GM18870 (cell line): ENCODE measurements around the gene HYAL1.
"Not testable (repeated sequence)": the region's sequence is repeated elsewhere in the genome, so short reads cannot be mapped to it uniquely, and the experiment has no call there.

Experiments
- ATAC-seq: cut with Tn5 transposase; IDR thresholded peaks from one replicate; pipeline ENCODE4 v1.9.1; 2021; ENCODE audit warnings: moderate library complexity; ENCODE audit not compliant: unreplicated experiment

HYAL1 gene

DNA sequence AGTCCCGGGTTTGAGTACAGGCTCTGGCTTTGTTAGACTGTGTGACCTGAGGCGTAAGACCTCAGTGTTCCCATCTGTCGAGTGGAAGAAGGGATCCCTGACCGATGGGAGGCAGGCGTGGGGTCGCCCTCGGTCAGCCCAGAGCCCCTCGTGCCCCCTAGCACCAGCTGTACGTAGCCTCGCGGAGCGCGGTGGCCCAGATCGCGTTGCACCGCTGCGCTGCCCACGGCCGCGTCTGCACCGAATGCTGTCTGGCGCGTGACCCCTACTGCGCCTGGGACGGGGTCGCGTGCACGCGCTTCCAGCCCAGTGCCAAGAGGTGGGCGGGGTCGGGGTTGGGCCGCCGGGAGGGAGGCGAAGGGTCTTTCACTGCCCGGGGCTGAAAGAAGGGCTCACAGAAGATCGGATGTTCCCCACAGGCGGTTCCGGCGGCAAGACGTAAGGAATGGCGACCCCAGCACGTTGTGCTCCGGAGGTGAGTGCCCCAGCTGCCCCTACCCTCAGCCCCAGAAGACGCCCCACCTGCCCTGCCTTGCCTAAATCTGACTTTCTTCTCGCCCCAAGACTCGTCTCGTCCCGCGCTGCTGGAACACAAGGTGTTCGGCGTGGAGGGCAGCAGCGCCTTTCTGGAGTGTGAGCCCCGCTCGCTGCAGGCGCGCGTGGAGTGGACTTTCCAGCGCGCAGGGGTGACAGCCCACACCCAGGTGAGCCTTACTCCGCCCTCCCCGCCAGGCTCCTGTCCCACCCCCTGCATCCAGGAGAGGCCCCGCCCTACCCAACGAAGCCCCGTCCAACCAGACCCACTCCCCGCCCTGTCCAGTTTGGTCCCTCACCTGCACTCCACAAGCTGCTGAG, 28.0 kb downstream of the HYAL1 start:
- ATAC-seq, result no peak

DNA sequence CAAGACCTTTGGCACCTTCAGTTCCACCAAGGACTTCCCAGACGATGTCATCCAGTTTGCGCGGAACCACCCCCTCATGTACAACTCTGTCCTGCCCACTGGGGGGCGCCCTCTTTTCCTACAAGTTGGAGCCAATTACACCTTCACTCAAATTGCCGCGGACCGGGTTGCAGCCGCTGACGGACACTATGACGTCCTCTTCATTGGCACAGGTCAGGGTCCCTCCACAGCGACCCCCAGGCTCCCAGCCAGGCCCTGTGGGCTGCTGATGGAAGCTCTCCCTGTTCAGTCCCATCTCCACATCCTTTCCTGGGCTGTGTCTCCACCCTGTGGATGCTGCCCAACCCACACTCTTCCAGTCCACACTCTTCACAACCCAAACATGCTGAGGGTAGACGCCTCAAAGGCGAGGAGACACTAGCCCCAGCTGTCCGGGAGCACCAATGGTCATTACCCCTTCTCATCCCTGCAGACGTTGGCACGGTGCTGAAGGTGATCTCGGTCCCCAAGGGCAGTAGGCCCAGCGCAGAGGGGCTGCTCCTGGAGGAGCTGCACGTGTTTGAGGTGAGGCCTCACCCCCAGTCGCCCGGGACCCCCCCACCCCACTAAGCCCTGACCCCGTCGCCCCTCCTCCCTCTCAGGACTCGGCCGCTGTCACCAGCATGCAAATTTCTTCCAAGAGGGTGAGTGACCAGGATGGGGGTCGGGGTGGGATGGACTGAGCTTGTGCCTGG, 28.8 kb downstream of the HYAL1 start:
- ATAC-seq, result no peak

DNA sequence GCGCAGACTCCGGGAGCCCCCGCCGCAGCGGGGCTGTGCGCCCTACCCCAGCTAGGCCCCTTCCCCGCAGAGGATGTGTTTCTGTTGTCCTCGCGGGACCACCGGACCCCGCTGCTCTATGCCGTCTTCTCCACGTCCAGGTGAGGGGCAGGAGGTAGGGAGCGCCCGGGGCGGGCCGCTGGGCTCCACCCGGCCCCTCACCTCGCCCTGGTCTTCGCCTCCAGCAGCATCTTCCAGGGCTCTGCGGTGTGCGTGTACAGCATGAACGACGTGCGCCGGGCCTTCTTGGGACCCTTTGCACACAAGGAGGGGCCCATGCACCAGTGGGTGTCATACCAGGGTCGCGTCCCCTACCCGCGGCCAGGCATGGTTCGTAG, 29.7 kb downstream of the HYAL1 start:
- ATAC-seq, result no peak

DNA sequence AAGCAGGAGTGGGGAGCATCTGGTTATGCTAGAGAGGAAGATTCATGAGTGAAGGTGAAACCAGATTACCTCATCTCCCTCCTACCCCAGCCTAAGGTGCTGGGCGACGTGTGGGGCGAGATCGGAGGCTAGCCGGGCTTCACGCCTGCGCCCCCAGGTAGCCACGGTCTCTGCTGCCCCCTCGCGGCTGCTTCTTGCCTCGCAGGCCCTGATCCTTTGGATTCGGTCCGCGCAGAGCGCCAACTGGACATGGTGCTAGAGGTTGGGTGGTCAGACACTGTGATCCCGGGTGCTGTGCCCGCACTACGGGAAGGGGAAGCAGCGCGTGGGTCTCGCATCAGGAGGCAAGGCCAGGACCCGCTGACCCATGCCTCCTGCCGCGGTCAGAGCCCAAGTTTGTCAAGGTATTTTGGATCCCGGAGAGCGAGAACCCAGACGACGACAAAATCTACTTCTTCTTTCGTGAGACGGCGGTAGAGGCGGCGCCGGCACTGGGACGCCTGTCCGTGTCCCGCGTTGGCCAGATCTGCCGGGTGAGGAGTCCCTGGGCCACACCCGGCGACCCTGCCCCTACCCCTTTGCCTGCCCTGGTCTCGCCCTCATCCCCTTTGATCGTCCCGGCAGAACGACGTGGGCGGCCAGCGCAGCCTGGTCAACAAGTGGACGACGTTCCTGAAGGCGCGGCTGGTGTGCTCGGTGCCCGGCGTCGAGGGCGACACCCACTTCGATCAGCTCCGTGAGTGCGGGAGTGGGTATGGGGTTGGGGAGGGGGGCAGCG, 30.3 kb downstream of the HYAL1 start:
- ATAC-seq, result peak; percentile 71

DNA sequence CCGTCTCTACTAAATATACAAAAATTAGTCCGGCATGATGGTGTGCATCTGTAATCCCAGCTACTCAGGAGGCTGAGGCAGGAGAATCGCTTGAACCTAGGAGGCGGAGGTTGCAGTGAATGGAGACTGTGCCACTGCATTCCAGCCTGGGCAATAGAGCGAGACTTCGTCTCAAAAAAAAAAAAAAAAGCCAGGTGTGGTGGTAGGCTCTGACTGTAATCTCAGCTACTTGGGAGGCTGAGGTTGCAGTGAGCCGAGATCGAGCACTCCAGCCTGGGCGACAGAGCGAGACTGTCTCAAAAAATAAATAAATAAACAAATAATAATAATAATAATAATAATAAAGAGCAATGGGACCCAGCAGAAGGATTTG, 30.9 kb downstream of the HYAL1 start:
- ATAC-seq, result not testable (repeated sequence)

DNA sequence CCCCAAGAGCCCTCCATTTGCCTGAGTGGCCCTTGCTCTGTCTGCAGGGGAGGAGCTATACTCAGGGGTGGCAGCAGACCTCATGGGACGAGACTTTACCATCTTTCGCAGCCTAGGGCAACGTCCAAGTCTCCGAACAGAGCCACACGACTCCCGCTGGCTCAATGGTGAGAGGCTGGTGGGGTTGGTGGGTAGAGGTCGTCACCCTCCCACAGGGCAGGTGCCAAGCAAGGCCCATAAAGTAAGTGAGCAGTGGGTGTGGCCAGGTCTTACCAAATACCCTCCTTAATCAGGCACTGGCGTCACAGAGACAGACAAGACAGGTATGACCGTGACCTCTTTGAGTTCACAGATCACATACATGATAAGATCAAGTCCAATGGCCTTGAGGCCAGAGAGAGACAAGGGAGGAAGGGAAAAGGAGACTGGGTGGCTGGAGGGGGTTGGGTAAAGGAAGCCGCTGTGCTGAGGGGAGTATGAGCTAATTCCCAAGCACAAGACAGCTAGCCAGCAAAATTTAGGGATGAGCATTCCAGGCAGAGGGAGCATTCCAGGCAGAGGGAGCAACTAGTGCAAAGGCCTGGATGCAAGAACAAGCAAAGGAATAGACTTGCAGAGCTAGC, 31.9 kb downstream of the HYAL1 start:
- ATAC-seq, result no peak

DNA sequence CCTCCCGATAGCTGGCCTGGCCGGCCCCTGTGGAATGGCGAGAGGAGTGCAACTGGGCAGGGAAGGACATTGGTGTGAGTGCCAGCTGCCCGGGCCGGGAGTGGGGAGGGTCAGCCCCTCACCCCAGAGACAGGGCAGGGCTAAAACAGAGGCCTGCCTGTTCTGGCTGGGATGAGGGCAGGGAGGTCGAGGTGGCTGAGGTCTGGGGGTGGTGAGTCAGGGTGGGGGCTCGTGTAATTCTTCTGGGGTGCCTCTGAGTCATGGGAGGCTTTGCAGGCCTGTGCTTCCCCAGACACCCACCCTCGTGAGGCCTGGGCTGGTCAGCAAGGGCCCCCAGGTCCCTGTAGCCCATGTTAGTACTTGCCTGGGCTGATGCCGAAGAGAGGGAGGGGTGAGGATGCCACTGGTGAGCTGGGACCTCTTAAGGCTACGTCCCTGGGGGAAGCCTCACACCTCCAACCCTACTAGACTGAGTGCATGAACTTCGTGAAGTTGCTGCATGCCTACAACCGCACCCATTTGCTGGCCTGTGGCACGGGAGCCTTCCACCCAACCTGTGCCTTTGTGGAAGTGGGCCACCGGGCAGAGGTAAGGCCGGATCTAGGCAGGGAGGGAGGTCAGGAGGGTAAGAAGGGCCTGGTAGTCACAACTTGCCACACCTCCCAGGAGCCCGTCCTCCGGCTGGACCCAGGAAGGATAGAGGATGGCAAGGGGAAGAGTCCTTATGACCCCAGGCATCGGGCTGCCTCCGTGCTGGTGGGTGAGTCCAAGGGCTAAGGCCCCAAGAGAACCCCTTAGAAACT, 32.8 kb downstream of the HYAL1 start:
- ATAC-seq, result no peak

DNA sequence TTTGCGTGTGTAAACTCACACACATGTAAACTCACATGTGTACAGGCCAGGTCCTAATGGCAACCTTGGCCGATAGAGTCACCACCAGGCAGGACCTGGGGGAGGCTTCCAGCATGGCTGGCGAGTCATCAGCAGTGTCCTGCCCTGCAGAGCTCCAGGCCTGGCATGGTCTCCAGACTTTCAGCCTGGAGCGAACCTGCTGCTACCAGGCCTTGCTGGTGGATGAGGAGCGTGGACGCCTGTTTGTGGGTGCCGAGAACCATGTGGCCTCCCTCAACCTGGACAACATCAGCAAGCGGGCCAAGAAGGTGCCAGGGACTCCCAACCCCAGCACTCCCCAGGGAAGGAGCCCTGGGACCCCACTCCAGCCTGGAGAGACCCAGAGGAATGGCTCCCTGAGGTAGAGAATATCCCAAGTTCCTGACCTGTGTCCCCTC, 33.4 kb downstream of the HYAL1 start:
- ATAC-seq, result no peak

DNA sequence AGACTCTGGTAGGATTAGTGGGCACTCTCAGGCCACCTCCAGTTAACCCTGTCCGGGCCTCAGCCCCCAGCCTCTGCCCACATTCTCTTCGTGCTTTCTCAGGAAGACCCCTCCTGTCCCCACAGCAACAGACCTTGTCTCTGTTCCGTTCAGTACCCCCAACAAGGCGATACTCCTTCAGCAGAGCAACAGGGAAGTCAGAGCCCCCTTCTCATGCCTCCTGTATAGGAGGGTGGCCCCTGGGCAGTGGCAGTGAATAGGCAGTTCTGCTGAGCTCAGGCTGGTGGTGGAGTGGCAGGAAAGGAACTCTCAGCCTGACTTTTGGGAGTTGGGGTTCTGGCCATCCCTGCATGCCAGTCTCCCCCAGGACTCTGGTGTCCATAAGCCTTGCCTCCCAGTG, 33.9 kb downstream of the HYAL1 start:
- ATAC-seq, result no peak

DNA sequence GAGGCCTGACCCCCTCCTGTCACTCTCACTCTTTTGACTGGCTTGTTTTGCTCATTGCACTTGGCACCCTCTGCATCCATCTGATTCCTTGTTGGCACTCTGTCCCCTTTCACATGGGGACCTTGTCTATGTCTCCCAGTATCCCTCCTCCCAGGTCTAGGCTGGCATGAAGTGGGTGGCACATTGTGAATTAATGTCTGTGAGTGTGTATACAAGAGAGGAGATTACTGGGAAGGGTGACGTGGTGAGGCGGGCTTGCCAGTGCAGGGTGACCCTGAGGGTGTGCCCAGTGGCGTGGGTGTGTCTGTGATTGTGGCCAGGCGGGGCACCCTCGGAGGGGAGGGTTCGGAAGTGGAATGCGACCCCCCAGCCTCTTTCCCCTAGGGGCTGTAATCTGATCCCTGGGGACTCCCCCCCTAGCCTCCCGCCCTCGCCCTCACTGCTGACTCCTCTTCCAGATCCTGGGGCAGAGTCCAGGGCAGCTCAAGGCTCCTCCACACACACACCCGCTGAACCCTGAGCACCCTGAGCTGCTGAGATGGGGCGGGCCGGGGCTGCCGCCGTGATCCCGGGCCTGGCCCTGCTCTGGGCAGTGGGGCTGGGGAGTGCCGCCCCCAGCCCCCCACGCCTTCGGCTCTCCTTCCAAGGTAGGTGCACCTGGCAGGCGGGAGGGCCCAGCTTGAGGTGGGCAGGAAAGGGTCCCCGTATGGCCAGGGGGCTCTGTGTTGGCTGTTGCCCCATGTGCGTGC, 34.5 kb downstream of the HYAL1 start, which contains the start of gene SEMA3B:
SEMA3B (plus strand) TSS at position 445 of the 749 bp plus-strand sequence; CDS start at position 539, 94 bp downstream.
- ATAC-seq, result no peak

DNA sequence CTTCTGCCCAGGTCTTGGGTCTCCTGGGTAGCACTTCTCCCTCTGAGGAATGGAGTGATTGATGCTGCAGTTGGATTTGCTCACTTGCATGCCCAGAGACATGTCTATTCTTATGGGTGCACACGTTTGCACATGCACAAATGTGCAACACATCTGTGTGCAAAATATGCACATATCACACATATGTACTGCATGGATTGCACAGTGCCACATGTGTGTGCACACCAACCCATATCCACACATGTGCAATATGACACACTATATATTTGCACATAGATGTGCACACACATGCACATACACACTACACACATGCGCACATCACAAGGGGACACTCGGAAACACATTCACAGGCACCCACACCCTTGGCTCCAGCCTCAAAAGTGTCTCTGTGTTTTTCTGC, 35.1 kb downstream of the HYAL1 start:
- no peak for ATAC-seq

DNA sequence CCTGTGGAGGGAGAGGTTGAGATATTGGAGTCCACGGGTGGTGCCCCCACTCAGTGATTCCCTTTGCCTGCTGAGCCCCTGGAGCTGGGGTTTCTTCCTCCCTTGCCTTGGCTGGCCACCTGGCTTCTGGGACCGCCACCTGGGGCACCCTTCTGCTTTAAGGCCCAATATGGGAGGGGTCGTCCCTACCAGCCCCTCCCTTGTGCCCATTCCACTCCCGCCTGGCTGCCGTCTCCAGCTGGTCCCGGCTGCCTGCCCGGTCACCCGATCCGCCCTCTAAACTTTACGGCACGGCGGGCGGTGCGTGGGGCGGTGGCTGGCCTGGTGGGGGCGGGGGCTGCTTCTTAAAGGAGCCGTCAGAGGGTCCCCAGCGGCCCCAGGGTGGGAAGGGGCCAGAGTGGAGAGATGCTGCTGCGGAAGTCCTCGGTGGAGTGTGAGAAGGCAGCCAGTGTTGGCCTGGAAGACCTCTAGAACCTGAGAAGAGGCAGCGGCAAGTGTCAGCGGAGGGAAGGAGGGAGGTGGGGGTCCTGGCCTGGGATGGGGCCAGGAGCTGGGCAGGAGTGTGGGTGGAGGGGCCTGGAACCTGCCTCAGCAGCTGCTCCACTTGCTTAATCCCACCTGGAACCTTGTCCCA, 36.0 kb downstream of the HYAL1 start:
- ATAC-seq, result no peak

DNA sequence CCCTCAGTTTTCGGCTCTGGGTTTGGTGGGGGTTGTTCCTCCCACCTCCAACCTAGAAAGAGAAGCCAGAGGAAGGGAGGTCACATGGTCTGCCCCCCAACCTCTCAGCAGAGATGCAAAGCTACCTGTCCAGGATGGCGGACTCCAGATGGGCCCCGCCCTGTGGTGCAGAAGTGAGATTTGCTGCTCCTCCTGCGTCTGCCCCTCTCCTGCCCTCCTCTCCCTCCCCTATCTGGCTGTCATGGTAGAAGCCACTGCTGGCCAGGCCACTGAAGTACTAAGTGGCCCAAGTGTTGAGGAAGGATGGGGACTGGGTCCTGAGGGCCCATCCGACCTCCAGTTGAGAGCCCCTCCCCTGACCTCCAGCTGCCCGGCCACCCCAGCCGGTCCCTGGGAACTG, 36.5 kb downstream of the HYAL1 start:
- ATAC-seq, result no peak

DNA sequence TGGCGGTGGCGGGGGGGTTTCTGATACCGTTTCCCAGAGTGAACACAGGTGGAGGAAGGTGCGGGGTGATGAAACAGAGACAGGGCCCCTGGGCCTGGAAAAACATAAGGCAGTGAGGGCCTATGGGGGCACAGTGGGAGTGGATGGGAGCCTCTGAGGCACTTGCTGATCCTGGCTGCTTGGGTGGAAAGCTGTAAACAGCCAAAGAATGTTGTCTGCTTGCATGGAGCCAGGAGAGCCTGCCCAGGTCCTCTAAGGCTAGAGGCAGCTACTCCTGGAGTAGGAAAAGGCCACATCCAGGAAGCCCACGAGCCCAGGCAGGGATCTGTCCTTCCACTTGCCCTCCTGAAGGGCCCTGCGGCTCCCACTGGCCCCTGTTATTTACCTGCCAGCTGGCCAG, 37.4 kb downstream of the HYAL1 start:
- ATAC-seq, result no peak

DNA sequence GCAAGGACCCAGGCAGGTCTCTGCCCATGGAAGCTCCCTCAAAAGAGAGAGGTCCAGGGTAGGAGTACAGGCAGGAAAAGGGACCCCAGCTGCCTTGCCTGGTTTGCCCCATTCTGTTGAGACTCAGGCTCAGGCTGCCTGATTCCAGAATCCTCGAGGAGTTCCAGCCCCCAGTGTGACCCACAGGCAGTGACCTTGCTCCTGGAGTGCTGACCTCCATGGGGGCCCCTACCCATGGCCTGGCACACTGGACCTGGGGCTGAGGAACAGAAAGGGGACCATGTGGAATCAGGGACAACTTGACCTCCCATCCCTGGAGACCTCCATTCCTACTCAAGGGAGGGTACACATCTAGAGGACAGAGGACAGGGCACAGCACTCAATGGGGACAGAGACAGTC, 37.8 kb downstream of the HYAL1 start:
- no peak for ATAC-seq

DNA sequence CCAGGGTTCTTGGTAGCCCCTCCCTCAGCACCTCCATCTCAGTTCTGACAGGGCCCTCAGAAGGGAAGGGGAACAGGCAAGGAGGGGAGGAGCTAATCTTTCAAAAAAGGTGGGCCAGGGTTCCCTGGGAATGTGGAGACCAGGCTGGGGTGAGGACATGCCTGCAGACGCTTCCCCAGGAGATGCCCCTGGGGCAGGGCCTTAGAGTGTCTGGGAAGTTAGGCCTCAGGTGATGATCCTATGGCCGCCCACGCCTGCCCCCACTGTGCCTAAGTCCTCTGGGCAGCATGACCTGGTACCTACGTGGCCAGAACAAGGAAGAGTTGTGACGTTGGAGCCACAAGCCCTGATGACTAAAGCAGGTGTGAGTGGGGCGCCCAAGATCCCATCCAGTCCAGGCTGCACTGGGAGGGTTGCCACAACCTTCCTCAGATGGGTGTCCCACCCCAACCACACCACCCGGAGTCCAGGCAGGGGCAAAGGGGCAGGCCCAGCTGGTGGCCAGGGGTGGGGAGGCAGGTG, 38.3 kb downstream of the HYAL1 start:
- no peak for ATAC-seq

DNA sequence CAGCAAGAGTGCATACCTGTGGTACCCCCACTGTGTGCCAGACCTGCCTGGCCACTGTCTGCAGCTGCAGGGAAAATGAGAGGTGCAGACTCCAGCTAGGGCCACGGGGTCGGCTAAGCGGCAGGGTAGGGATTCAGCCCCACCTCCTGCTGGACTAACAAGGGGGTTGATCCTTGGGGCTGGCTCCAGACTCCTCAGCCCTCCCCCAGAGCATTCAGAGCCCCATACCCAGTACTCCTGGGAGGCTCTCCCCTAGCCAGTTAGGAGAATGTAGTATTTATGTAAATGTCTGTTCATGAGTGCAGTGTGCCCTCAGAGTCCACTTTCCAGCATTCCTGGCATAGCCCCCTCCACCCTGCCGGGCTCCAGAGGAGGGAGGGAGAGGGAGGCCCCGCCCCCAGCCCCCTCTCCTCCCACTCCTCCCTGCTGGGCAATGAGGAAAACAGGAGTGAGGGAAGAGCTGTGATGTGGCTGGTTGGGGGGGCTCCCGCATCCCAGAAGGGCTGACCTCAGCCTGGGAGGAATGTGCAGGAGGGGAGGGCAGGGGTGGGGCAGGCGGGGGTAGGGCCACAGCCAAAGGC, 38.9 kb downstream of the HYAL1 start:
- no peak for ATAC-seq
